Endodermal cell (in vitro differentiated cells): ENCODE data around the gene DIPK1C. TPM values are rescaled to one million over a fixed set of nuclear protein-coding genes. Genes with fewer than 3 reads are reported as not detected.

Source experiments
- DNase-seq: peaks from one replicate; pipeline ENCODE4 v3.0.0-alpha.2; 2017
- H3K27ac ChIP-seq: 2 replicates; pipeline ENCODE4 v1.5.1; 2013; ENCODE audit warnings: mild to moderate bottlenecking, low read depth, low read length, moderate library complexity
- H3K27me3 ChIP-seq: 2 replicates; pipeline ENCODE4 v1.6.1; 2013; ENCODE audit warnings: mild to moderate bottlenecking, low read length, moderate library complexity; ENCODE audit not compliant: insufficient read depth, control insufficient read depth, poor library complexity, severe bottlenecking
- H3K36me3 ChIP-seq: 2 replicates; pipeline ENCODE4 v1.7.0; 2013; ENCODE audit warnings: mild to moderate bottlenecking, low read length, moderate library complexity; ENCODE audit not compliant: control insufficient read depth, insufficient read depth
- H3K4me1 ChIP-seq: one replicate; pipeline ENCODE4 v1.7.0; 2013; ENCODE audit warnings: low read length; ENCODE audit not compliant: control insufficient read depth, insufficient read depth
- H3K4me3 ChIP-seq: 2 replicates; pipeline ENCODE4 v1.5.1; 2013; ENCODE audit warnings: mild to moderate bottlenecking, low read length, moderate library complexity
- H3K9ac ChIP-seq: 2 replicates; pipeline ENCODE4 v1.6.1; 2013; ENCODE audit warnings: mild to moderate bottlenecking, low read length, moderate library complexity; ENCODE audit not compliant: poor library complexity, severe bottlenecking; ENCODE audit errors: extremely low read depth
- H3K9me3 ChIP-seq: 2 replicates; pipeline ENCODE4 v1.6.1; 2013; ENCODE audit warnings: mild to moderate bottlenecking, low read length, moderate library complexity; ENCODE audit not compliant: control insufficient read depth
- H3K27ac Mint-ChIP-seq: 2 replicates; pipeline ENCODE4 v1.8.0; 2020; ENCODE audit warnings: mixed read lengths
- H3K27me3 Mint-ChIP-seq: 2 replicates; pipeline ENCODE4 v1.8.0; 2021; ENCODE audit warnings: mild to moderate bottlenecking, mixed read lengths; ENCODE audit not compliant: insufficient read depth
- H3K36me3 Mint-ChIP-seq: 2 replicates; pipeline ENCODE4 v1.8.0; 2020; ENCODE audit warnings: low read depth, mixed read lengths
- H3K4me1 Mint-ChIP-seq: 2 replicates; pipeline ENCODE4 v1.8.0; 2020; ENCODE audit warnings: mixed read lengths
- H3K4me3 Mint-ChIP-seq: 2 replicates; pipeline ENCODE4 v1.8.0; 2020; ENCODE audit warnings: mild to moderate bottlenecking, moderate library complexity, mixed read lengths
- H3K9me3 Mint-ChIP-seq: 2 replicates; pipeline ENCODE4 v1.8.0; 2020; ENCODE audit warnings: mild to moderate bottlenecking, mixed read lengths
- whole genome bisulfite sequencing, 2 experiments: methylation state at CpG; one replicate each; pipeline versions ENCODE4 v1.1.5 to v1.1.7; 2013; ENCODE audit warnings: missing lambda C conversion rate in 2 of 2, mixed read lengths in 1 of 2; ENCODE audit not compliant: insufficient coverage in 1 of 2, insufficient read length in 1 of 2; 5-methylcytosine and 5-hydroxymethylcytosine counted together
- total RNA-seq, 2 donors: library from RNA; stranded (reverse); fragmentation: NEBNext Ultra II Directional in 1 of 2; extraction: Animal tissue kit (Norgen Biotek cat#: 25700) in 1 of 2; gene quantifications; 2 replicates in 1 of 2; 3 replicates in 1 of 2; pipeline ENCODE4 v1.2.1, GENCODE V29; 2021
- TF ChIP-seq, protein P1 (sequence below): fragments of 200-600 bp; sonication (generic); conservative IDR thresholded peaks from 2 replicates; pipeline ENCODE4 v1.5.0; 2021; ENCODE audit warnings: antibody characterized with exemption, mild to moderate bottlenecking

The DIPK1C gene
- total RNA-seq, 2 donors from 2014 or later = 0.13 TPM; not detected in 1

GRCh38 chr18:74463983-74464382, 6.9 kb upstream of the DIPK1C start:
- Histone ChIP-seq H3K4me1 (no peaks in the 10 kb centered on the region), H3K27ac (no peak overlapping the region), H3K9me3 (no peaks in the 10 kb centered on the region), H3K36me3 (no peaks in the 10 kb centered on the region), H3K27me3 (peaks cover 8% of the 10 kb centered on the region), H3K4me3 (no peak overlapping the region), H3K9ac (no peak overlapping the region)
- H3K36me3 Mint-ChIP-seq = no peaks in the 10 kb centered on the region
- 100% methylated on average over 1 of the region's 1 CpG for WGBS, 2 experiments
- no peak for DNase-seq
- peaks cover 2% of the 10 kb centered on the region for H3K4me1 Mint-ChIP-seq
- H3K27ac Mint-ChIP-seq = no peak overlapping the region
- H3K27me3 Mint-ChIP-seq = peaks cover 16% of the 10 kb centered on the region
- TF ChIP-seq, protein P1, sequence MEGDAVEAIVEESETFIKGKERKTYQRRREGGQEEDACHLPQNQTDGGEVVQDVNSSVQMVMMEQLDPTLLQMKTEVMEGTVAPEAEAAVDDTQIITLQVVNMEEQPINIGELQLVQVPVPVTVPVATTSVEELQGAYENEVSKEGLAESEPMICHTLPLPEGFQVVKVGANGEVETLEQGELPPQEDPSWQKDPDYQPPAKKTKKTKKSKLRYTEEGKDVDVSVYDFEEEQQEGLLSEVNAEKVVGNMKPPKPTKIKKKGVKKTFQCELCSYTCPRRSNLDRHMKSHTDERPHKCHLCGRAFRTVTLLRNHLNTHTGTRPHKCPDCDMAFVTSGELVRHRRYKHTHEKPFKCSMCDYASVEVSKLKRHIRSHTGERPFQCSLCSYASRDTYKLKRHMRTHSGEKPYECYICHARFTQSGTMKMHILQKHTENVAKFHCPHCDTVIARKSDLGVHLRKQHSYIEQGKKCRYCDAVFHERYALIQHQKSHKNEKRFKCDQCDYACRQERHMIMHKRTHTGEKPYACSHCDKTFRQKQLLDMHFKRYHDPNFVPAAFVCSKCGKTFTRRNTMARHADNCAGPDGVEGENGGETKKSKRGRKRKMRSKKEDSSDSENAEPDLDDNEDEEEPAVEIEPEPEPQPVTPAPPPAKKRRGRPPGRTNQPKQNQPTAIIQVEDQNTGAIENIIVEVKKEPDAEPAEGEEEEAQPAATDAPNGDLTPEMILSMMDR = no peak
- H3K4me3 Mint-ChIP-seq = no peak overlapping the region
- H3K9me3 Mint-ChIP-seq = no peaks in the 10 kb centered on the region

GRCh38 chr18:74463254-74463653, 6.1 kb upstream of the DIPK1C start:
- Histone ChIP-seq H3K9ac (no peak overlapping the region), H3K27me3 (peaks cover 15% of the 10 kb centered on the region), H3K27ac (no peak overlapping the region), H3K4me1 (no peaks in the 10 kb centered on the region), H3K9me3 (no peaks in the 10 kb centered on the region), H3K4me3 (no peak overlapping the region), H3K36me3 (no peaks in the 10 kb centered on the region)
- H3K27ac Mint-ChIP-seq = no peak overlapping the region
- no peaks in the 10 kb centered on the region for H3K9me3 Mint-ChIP-seq
- TF ChIP-seq, protein P1 = no peak
- DNase-seq = no peak
- WGBS, 2 experiments = 90 to 94% methylated on average over 4 to 8 of the region's 8 CpGs
- H3K27me3 Mint-ChIP-seq = peaks cover 23% of the 10 kb centered on the region
- H3K4me1 Mint-ChIP-seq = peaks cover 2% of the 10 kb centered on the region
- H3K36me3 Mint-ChIP-seq = no peaks in the 10 kb centered on the region
- H3K4me3 Mint-ChIP-seq = no peak overlapping the region

DNA sequence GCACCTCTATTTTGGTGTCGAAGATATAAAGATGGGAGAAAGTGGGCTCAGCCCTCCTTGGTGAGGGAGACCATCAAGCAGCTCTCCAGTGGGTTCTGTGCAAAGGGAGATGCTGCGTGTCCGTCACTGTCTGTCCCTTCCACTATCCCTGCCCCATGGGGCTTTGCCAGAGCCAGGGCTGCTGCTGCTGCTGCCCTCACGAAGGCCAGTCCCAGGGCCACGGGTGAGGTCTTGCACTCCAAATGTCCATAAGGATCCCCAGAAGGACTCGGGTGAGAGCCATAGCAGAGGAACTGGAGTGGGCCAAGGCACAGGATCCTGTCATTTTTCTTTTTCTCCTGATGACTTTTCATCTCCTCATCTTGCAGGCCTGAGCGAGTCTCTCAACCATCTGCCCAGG, 3.7 kb upstream of the DIPK1C start:
- H3K27me3 Mint-ChIP-seq = peaks cover 42% of the 10 kb centered on the region

More for the DNA sequence above, 3.7 kb upstream of the DIPK1C start:
- 94 to 97% methylated on average over 6 to 7 of the region's 7 CpGs for WGBS, 2 experiments
- no peaks in the 10 kb centered on the region for H3K9me3 Mint-ChIP-seq
- Histone ChIP-seq H3K27me3 (peaks cover 37% of the 10 kb centered on the region), H3K27ac (no peak overlapping the region), H3K9me3 (no peaks in the 10 kb centered on the region), H3K9ac (no peak overlapping the region), H3K4me1 (no peaks in the 10 kb centered on the region), H3K36me3 (no peaks in the 10 kb centered on the region), H3K4me3 (no peak overlapping the region)
- no peaks in the 10 kb centered on the region for H3K36me3 Mint-ChIP-seq
- H3K27ac Mint-ChIP-seq = no peak overlapping the region
- no peak for DNase-seq
- H3K4me1 Mint-ChIP-seq = peaks cover 3% of the 10 kb centered on the region
- TF ChIP-seq, protein P1 = no peak
- H3K4me3 Mint-ChIP-seq = no peak overlapping the region
